GM18526 (cell line): Measurements from ENCODE around the gene SLC35F6.

Experiments
- POLR2A ChIP-seq: IDR thresholded peaks from 3 replicates; pipeline ENCODE4 v1.6.1; 2011; ENCODE audit not compliant: insufficient read length; ENCODE audit errors: extremely low read depth

SLC35F6 gene

DNA sequence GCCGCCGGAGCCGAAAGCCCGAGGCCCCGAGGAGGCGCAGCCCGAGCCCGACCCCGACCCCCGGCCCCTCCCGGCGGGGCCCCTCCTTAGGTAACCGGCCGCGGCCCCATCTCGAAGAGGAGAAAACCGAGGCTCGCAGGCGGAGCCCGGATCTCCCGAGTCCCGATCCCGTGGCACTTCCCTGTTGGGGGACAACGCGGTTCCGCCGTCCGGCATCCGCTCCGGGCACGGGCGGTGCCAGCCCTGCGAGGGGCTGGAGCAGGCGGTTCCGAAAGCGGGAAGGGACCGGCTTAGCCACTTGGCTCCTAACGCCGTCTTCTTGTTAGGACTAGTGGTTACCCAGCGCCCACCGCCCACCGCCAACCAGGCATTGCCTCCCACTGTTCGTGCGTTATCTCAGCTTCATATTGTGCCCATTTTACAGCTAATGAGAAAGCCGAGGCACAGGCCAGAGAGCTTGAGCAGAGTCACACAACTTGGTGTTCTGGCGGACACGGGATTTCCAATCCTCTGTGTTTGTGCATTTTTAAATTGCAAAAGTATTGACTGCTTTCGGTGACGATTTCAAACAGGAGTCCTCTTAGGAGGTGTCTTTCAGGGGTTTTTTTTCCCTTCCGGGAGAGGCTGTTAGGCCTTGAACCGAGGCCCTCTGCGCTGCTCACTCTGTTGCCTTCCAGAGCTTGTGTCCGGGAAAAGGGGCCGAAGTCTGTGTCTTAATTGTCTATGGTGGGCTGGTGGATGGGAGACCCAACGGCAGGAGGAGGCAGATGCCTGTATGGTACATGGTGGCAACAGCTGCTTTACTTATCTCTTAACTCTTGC lies 22.3 kb downstream of the SLC35F6 start:
- no peak for TF ChIP-seq POLR2A

GRCh38 chr2:26792720-26793119 lies 28.6 kb downstream of the SLC35F6 start:
- TF ChIP-seq POLR2A = no peak

DNA sequence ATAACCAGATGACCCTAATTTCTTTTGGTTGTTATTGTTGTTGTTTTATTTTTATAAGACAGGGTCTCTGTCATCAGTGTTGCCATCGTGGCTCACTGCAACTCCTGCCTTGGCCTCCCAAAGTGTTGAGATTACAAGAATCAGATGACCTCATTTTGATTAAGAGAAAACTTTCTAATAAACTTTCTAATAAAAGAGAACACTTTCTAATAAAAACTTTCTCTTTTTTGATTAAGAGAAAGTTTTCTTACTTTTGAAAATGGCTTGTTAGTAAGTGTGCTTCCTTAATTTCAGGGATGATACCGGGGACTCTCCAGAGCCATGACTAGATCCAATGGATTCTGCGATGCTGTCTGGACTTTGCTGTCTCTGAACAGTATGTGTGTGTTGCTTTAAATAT lies 29.4 kb downstream of the SLC35F6 start:
- no peak for TF ChIP-seq POLR2A

DNA sequence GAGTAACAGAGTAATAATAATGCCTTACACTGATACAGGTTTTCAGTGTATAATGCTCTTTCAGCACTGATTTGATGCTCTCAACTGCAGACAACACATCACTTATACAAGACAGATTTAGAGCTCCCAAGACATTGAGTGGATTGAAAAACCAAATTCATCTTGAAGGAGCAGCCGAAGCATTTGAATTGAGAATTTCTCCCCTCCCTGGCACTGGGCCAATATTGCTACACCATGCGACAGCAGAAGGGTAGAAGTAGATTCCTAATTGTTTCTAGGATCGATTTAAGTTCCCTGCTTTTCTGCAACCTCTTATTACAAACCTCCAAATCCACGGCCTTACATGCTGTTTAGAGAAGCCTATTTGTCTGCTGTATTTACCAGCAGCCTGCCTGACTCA lies 37.2 kb downstream of the SLC35F6 start:
- no peak for TF ChIP-seq POLR2A

- TF ChIP-seq POLR2A = no peak
Observed at GRCh38 chr2:26801796-26802195, 37.7 kb downstream of the SLC35F6 start.

DNA sequence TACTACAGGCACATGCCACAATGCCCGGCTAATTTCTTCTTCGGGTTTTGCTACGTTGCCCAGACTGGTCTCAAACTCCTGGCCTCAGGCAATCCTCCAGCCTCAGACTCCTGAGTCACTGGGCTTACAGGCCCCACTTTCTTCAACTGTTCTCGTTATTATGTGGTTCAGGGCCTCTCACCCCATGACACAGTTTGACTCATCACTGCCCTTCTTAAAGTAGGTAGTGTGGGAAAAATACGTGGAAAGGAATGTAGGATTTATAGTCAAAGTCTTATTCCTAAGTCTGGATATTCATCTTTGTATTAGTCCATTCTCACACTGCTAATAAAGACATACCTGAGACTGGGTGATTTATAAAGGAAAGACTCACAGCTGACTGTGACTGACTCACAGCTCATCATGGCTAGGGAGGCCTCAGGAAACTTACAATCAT lies 41.2 kb downstream of the SLC35F6 start:
- TF ChIP-seq POLR2A = no peak

DNA sequence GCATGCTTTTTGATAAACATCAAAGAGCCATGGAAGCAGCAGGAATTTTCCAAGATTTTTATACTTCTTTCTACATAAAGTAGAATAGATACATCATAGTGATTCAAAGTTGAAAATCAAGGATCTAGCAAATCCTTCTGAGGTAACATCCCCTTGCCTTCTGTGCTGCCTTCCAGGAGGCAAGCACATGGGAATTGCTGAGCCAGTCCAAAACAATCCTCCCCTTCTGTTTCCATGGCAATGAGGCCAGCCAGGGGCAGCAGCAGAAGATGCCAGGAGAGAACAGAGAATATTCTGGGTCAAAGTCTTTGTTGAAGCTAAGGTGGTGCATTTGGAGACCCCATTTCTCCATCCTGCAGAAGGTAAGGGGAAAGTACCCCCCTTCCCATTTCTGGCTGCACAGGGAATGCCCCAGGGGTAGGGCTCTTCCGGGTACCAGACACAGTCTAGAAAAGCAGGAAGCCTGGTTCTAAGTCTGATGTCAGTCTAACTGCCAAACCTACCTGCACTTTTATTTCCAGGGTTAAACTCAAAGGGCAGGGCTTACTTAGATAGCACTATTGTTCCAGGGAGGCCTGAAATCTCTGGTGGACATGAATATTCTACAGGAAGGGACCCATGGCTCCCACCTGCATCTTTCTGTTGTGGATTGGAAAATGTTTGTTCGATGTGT lies 43.8 kb downstream of the SLC35F6 start:
- no peak for TF ChIP-seq POLR2A

- no peak for TF ChIP-seq POLR2A
Observed at GRCh38 chr2:26809211-26809610, 45.1 kb downstream of the SLC35F6 start.

GRCh38 chr2:26809876-26810577 lies 45.9 kb downstream of the SLC35F6 start:
- no peak for TF ChIP-seq POLR2A

DNA sequence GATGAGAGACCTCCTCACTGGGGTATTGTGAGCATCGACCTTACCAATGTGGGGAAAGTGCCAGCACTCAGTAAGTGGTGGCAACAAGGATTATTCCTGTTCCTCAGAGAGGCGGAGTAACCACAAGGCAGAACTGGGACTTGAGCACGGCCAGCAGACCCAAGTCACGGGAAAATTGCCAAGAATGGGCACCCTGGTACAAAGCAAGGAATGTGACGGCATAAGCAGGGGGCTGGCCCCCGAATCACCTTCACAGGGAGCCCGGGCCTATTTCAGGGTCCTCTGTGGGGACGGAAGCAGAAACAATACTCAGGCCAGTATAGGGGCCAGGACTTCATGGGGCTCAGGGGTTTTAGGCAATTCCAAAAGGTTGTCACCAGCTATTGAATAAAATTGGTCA lies 47.2 kb downstream of the SLC35F6 start:
- TF ChIP-seq POLR2A = no peak

GRCh38 chr2:26811791-26812694 lies 48.0 kb downstream of the SLC35F6 start:
- TF ChIP-seq POLR2A = no peak

GRCh38 chr2:26812731-26813130 lies 48.6 kb downstream of the SLC35F6 start:
- TF ChIP-seq POLR2A = no peak

- no peak for TF ChIP-seq POLR2A
Observed at GRCh38 chr2:26816893-26817292, 52.8 kb downstream of the SLC35F6 start.

DNA sequence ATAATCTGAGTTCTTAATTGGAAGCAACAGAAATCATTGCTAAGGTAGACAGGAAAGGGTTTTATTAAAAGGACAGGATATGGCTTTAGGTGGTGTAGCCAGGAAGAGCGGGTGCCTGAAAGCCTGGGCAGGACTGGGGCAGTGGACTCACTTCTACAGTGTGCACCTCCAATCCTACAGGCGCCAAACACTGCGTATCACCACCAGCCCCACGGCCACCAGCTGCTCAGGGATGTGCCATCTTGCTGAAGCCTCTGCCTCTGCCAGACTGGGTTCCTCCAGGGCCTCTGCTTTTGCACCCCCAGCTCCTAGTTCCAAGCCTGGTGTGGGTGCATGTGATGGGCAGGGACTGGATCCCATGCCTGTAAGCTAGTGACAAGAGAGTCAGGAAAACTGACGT lies 54.2 kb downstream of the SLC35F6 start:
- no peak for TF ChIP-seq POLR2A

- no peak for TF ChIP-seq POLR2A
Observed at GRCh38 chr2:26818972-26819371, 54.9 kb downstream of the SLC35F6 start.
